Measurements from ENCODE around the gene ASCL2. TPM values are rescaled to one million over a fixed set of nuclear protein-coding genes. Genes with fewer than 3 reads are reported as not detected.

ASCL2 gene
- total RNA-seq, 1 experiment from 2014 or later, result not detected

GRCh38 chr11:2273771-2274170 is 3.4 kb upstream of the ASCL2 start:
- Mint-ChIP-seq H3K4me1 (ENCODE audit: insufficient read depth, unreplicated experiment) (no peaks in the 10 kb centered on the region), H3K4me3 (ENCODE audit: unreplicated experiment) (no peak overlapping the region), H3K36me3 (ENCODE audit: insufficient read depth, unreplicated experiment) (no peaks in the 10 kb centered on the region), H3K27me3 (ENCODE audit: insufficient read depth, unreplicated experiment) (peaks cover 30% of the 10 kb centered on the region), H3K27ac (ENCODE audit: low read depth, unreplicated experiment) (no peak overlapping the region), H3K9me3 (ENCODE audit: unreplicated experiment) (no peaks in the 10 kb centered on the region)
- CTCF ChIA-PET, result interaction anchor here (0.6 to 1.1 kb wide), 2 partner anchors 17 to 25 kb away, joined by 3 read pairs; no protein-coding TSS in a partner anchor
- TF ChIP-seq CTCF (IDR thresholded peaks at IDR 0.05; ENCODE audit: unreplicated experiment), result no peak
- POLR2A ChIA-PET, result no interaction called here
- intact Hi-C loops (cut with micrococcal nuclease), result no loop called here
- no TSS peak for BruUV-seq (replicated peaks)
- DNase-seq (ENCODE audit: unreplicated experiment), result no peak

GRCh38 chr11:2273311-2273710 is 2.9 kb upstream of the ASCL2 start:
- Mint-ChIP-seq H3K4me1 (ENCODE audit: insufficient read depth, unreplicated experiment) (no peaks in the 10 kb centered on the region), H3K27me3 (ENCODE audit: insufficient read depth, unreplicated experiment) (peaks cover 26% of the 10 kb centered on the region), H3K9me3 (ENCODE audit: unreplicated experiment) (no peaks in the 10 kb centered on the region), H3K27ac (ENCODE audit: low read depth, unreplicated experiment) (no peak overlapping the region), H3K4me3 (ENCODE audit: unreplicated experiment) (no peak overlapping the region), H3K36me3 (ENCODE audit: insufficient read depth, unreplicated experiment) (no peaks in the 10 kb centered on the region)
- CTCF ChIA-PET, result interaction anchor here (0.6 to 1.1 kb wide), 2 partner anchors 17 to 26 kb away, joined by 3 read pairs; no protein-coding TSS in a partner anchor
- no peak for DNase-seq (ENCODE audit: unreplicated experiment)
- BruUV-seq (replicated peaks), result no TSS peak
- intact Hi-C loops (cut with micrococcal nuclease), result no loop called here
- no peak for TF ChIP-seq CTCF (IDR thresholded peaks at IDR 0.05; ENCODE audit: unreplicated experiment)
- POLR2A ChIA-PET, result no interaction called here

- no peaks in the 10 kb centered on the region for H3K4me1 Mint-ChIP-seq (ENCODE audit: insufficient read depth, unreplicated experiment)
- ChIA-PET POLR2A (no interaction called here), CTCF (no interaction called here)
- TF ChIP-seq CTCF (IDR thresholded peaks at IDR 0.05; ENCODE audit: unreplicated experiment), result no peak
- peaks cover 22% of the 10 kb centered on the region for H3K27me3 Mint-ChIP-seq (ENCODE audit: insufficient read depth, unreplicated experiment)
- intact Hi-C loops (cut with micrococcal nuclease), result no loop called here
- H3K4me3 Mint-ChIP-seq (ENCODE audit: unreplicated experiment), result no peak overlapping the region
- H3K36me3 Mint-ChIP-seq (ENCODE audit: insufficient read depth, unreplicated experiment), result no peaks in the 10 kb centered on the region
- no TSS peak for BruUV-seq (replicated peaks)
- H3K27ac Mint-ChIP-seq (ENCODE audit: low read depth, unreplicated experiment), result no peak overlapping the region
- H3K9me3 Mint-ChIP-seq (ENCODE audit: unreplicated experiment), result no peaks in the 10 kb centered on the region
- no peak for DNase-seq (ENCODE audit: unreplicated experiment)
Observed at GRCh38 chr11:2272946-2273280, 2.5 kb upstream of the ASCL2 start.

- H3K27me3 Mint-ChIP-seq (ENCODE audit: insufficient read depth, unreplicated experiment), result peaks cover 16% of the 10 kb centered on the region
- H3K4me1 Mint-ChIP-seq (ENCODE audit: insufficient read depth, unreplicated experiment), result no peaks in the 10 kb centered on the region
- DNase-seq (ENCODE audit: unreplicated experiment), result no peak
- intact Hi-C loops (cut with micrococcal nuclease), result no loop called here
- BruUV-seq (replicated peaks), result no TSS peak
- no peak overlapping the region for H3K27ac Mint-ChIP-seq (ENCODE audit: low read depth, unreplicated experiment)
- CTCF ChIA-PET, result no interaction called here
- no peaks in the 10 kb centered on the region for H3K9me3 Mint-ChIP-seq (ENCODE audit: unreplicated experiment)
- TF ChIP-seq CTCF (IDR thresholded peaks at IDR 0.05; ENCODE audit: unreplicated experiment), result no peak
- no peaks in the 10 kb centered on the region for H3K36me3 Mint-ChIP-seq (ENCODE audit: insufficient read depth, unreplicated experiment)
- POLR2A ChIA-PET, result no interaction called here
- H3K4me3 Mint-ChIP-seq (ENCODE audit: unreplicated experiment), result no peak overlapping the region
Observed at GRCh38 chr11:2272228-2272945, 2.0 kb upstream of the ASCL2 start.

All from MCF 10A (cell line).